Testis (tissue), 3 donors: ENCODE data around the gene SLC25A39. TPM values are rescaled to one million over a fixed set of nuclear protein-coding genes. Genes with fewer than 3 reads are reported as not detected.
"Not testable (repeated sequence)": the region's sequence is repeated elsewhere in the genome, so short reads cannot be mapped to it uniquely, and the experiment has no call there.

ENCODE experiments used
- DNase-seq: peaks from one replicate; pipeline ENCODE4 v3.0.0-alpha.2; 2019
- H3K27ac ChIP-seq, 2 donors: fragments of 200-600 bp; sonication (generic); one replicate each; pipeline ENCODE4 v1.5.1; 2019
- H3K27me3 ChIP-seq: fragments of 200-600 bp; sonication (generic); one replicate; pipeline ENCODE4 v1.5.1; 2019
- H3K36me3 ChIP-seq: fragments of 200-600 bp; sonication (generic); one replicate; pipeline ENCODE4 v1.5.1; 2017; ENCODE audit warnings: low read depth; ENCODE audit errors: missing control alignments
- H3K4me1 ChIP-seq: fragments of 200-600 bp; sonication (generic); one replicate; pipeline ENCODE4 v1.5.1; 2019
- H3K4me3 ChIP-seq, 2 donors: fragments of 200-600 bp; sonication (generic); one replicate each; pipeline ENCODE4 v1.5.1; 2017 to 2019
- H3K9me3 ChIP-seq: fragments of 200-600 bp; sonication (generic); one replicate; pipeline ENCODE4 v1.5.1; 2017
- CTCF ChIP-seq, 3 experiments: fragments of 450-650 bp in 2 of 3; fragments of 200-600 bp in 1 of 3; sonication (generic) in 1 of 3; IDR thresholded peaks; one replicate each; pipeline ENCODE4 v1.5.1; 2016 to 2019; ENCODE audit warnings: antibody characterized with exemption in 3 of 3, mild to moderate bottlenecking in 2 of 3, moderate library complexity in 1 of 3
- POLR2A ChIP-seq: fragments of 450-650 bp; IDR thresholded peaks from one replicate; pipeline ENCODE4 v1.6.1; 2017; ENCODE audit warnings: antibody characterized with exemption, mild to moderate bottlenecking, moderate library complexity
- WGBS, 2 donors: methylation state at CpG; one replicate each; pipeline ENCODE4 v1.1.5; 2018; 5-methylcytosine and 5-hydroxymethylcytosine counted together
- intact Hi-C: fragments of 100-400 bp; cut with DNase I; formaldehyde crosslinking; loops from one replicate; pipeline ENCODE4 v1.15.1; 2023; ENCODE audit warnings: low total_unique reads
- polyA plus RNA-seq: library from polyadenylated mRNA; stranded (reverse); fragments of 350-450 nt; fragmentation: Illumina TruSeq; extraction: RNeasy Lipid Tissue Mini Kit (QIAGEN cat#74804); gene quantifications from one replicate; pipeline ENCODE4 v1.2.3, GENCODE V29; 2014; ENCODE audit warnings: low read depth, low replicate concordance; ENCODE audit not compliant: insufficient read depth
- total RNA-seq, 2 donors: library from RNA; depleted of rRNA; stranded (reverse); fragments of >200 nt; gene quantifications; one replicate each; pipeline ENCODE4 v1.2.3, GENCODE V29; 2016

Gene SLC25A39
- total and polyA plus RNA-seq, 3 donors from 2014 or later: 131 to 176 (median 141) TPM

GRCh38 chr17:44348988-44349364, 24.4 kb upstream of the SLC25A39 start:
- Histone ChIP-seq H3K9me3 (no peaks in the 10 kb centered on the region), H3K27me3 (no peaks in the 10 kb centered on the region), H3K27ac (no peak overlapping the region), H3K4me1 (peaks cover 4% of the 10 kb centered on the region), H3K4me3 (no peak overlapping the region), H3K36me3 (no peaks in the 10 kb centered on the region)
- intact Hi-C loops: no loop called here
- no peak for DNase-seq
- TF ChIP-seq CTCF (IDR thresholded peaks at IDR 0.05) (no peak), POLR2A (no peak)
- 74 to 100% methylated on average over 2 to 6 of the region's 6 CpGs for WGBS, 2 donors

GRCh38 chr17:44348234-44348987, 23.8 kb upstream of the SLC25A39 start:
- H3K4me1 ChIP-seq: peaks cover 4% of the 10 kb centered on the region
- H3K4me3 ChIP-seq: no peak overlapping the region
- intact Hi-C loops: no loop called here
- H3K9me3 ChIP-seq: no peaks in the 10 kb centered on the region
- H3K27me3 ChIP-seq: no peaks in the 10 kb centered on the region
- H3K36me3 ChIP-seq: no peaks in the 10 kb centered on the region
- no peak for TF ChIP-seq POLR2A
- TF ChIP-seq CTCF (IDR thresholded peaks at IDR 0.05): no peak
- no peak for DNase-seq
- H3K27ac ChIP-seq: no peak overlapping the region
- WGBS, 2 donors: 79 to 91% methylated on average over 4 to 9 of the region's 9 CpGs

GRCh38 chr17:44347206-44348055, 22.8 kb upstream of the SLC25A39 start:
- H3K27me3 ChIP-seq, H3K4me1 ChIP-seq, H3K27ac ChIP-seq, H3K4me3 ChIP-seq, H3K36me3 ChIP-seq, H3K9me3 ChIP-seq, DNase-seq, intact Hi-C loops: not testable (repeated sequence)
- WGBS, 2 donors: 77 to 78% methylated on average over 18 of the region's 18 CpGs

GRCh38 chr17:44346064-44346844, 21.6 kb upstream of the SLC25A39 start:
- TF ChIP-seq CTCF (IDR thresholded peaks at IDR 0.05): no peak
- Histone ChIP-seq H3K36me3 (no peaks in the 10 kb centered on the region), H3K4me1 (peaks cover 4% of the 10 kb centered on the region), H3K4me3 (peak overlapping the region; percentile 69 to 75), H3K9me3 (no peaks in the 10 kb centered on the region), H3K27ac (peak overlapping the region in 1 of 2 donors; percentile 82), H3K27me3 (no peaks in the 10 kb centered on the region)
- intact Hi-C loops: no loop called here
- 67 to 100% methylated on average over 3 to 13 of the region's 13 CpGs for WGBS, 2 donors
- DNase-seq: no peak
